Activated CD8-positive, alpha-beta memory T cell treated with anti-CD3 and anti-CD28 coated beads for 1 hour (primary cell): Measurements from ENCODE around the gene NRG2.

Experiments used
- DNase-seq, 2 donors: peaks; one replicate each; pipeline ENCODE4 v3.0.0-alpha.2; 2020; ENCODE audit warnings: low read depth in 1 of 2; ENCODE audit errors: extremely low read depth in 1 of 2

Gene NRG2

DNA sequence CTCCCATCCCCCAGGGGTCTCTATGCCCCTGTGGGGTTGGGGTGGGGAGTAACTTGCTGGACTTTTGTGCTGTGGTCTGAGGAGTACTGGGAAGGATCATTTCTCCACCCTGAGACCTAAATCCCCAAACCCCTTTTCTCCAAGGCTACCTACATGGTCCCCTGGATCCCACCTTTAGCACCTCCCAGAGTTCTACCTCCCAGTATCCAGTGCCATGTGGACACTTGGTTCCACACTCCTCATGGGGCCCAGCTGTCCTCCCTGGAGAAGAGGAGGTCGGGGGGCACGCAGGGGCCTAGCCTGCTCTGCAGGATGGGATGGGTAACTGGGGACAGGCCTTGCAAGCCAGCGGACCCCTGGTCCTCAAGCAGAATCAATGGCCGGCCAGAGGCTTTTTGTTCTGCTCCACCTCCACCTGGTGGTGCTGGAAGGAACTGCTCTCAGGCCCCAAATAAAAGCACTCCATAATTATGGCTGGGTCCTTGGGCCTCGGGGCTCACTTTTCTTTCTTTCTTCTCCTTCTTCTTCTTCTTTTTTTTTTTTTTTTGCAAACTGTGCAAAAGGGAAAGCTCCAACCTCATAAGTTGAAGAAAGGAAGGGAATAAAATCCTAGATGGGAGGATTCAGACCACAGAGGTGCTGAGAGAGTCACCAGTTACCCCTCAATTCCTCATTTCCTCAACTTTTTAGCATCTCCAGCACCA lies 179.1 kb downstream of the NRG2 start:
- peak in 1 of 2 donors; percentile 34 for DNase-seq

DNA sequence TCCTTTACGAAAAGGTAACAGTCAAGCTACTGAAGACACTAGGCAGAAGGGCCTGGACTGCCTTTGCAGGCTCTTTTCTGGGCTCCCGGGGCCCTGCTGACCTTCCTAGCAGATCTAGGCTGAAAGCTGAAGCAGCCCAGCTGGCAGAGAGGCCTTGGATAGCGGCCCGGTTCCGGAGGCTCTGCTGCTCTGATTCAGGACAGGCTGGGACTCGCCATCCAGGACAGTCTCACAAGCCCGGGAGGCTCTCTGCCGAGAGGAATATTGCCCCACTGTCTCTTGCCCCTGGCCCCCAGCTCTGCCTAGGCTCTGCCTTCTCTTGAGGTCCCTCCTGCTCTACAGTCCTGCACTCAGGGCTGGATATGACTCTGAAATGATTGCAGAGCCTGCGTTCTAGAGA lies 179.7 kb downstream of the NRG2 start:
- DNase-seq, result no peak

DNA sequence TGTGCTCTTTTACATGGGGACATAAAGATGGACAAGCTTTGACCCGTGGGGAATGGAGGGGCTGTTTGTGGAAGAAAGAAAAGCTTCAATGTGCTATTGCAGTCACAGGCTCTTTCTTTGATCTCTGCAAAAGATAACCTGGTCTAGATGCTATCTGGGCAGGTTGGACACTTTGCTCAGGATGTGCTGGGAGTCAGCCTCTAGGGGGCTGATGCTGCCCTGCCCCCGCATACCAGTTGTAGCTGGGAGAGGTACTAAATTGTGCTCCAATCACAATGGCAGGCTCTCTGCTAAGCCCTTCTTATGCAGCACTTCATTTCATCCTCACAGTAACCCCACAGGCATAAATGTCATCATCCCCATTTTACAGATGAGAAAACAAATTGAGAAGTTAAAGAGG lies 180.3 kb downstream of the NRG2 start:
- no peak for DNase-seq

DNA sequence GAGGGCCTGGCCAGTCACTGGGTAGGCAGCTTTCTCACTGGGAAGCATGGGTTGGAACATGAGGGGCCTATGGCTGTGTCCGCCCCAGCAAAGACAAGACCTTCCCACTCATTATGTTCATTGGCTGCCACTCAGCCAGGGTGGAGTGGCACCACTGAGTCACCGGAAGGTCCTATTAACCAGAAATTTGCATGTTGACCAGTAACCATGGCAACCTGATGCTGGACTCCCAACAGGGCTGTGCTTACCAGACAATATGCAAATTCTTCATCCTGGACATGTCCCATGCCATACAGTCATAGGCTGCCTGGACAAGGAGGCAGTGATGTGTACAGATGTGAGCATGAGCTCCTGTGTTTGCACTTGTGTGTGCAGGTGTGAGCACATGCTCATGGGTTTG lies 180.8 kb downstream of the NRG2 start:
- DNase-seq, result no peak

DNA sequence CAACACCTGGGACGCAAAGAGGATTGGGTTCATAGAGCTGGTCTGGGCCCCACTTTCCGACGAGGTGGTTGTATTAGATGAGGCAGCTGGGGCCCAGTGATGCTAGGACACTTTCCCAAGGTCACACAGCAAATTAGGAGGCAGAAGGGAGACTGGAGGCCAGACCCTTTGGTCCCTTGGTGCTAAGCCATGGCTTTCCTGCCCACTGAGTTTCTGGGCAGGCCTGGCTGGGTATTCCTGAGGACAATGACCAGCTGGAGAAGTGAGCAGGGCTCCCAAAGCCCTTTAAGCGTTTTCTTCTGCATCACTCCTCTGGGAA lies 181.3 kb downstream of the NRG2 start:
- DNase-seq, result no peak

DNA sequence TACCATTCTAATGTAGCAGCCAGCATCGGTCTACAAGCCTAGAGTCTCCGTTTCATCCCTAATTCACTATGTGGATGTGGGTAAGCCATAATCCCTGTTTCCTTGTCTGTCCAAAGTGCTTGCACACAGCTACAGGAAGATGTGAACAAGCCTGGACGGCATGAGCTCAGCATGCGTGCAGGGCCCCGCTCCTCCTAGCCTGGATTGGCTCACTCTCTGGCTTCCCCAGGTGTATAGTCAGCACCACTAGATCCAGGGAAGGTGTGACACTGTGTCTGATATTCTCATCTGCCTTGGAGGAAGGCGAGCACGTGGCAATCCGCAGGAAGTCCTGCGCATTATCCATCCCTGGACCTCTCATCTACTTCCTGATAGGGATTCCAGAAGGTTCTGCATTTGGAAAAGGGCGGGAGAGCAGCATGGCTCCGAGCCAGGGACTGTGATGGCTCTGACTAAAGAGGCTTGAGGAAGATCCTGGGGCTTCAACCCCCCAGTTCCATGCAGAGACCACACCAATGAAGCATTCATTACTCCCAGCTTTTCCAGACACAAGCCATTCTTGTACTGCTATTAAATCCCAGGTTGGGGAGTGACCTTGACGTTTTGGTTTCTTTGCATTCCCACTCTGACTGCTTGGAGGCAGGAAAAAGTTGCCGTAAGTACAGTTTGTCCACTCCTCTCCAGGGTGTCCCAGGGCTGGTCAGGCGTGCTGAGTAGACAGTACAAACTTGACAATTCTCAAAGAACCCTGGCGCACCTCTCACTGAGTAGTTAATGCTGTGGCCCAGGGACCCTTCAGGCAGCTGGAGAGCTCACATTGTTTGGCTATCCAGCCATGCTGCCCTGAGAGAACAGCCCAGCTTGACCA lies 181.8 kb downstream of the NRG2 start:
- no peak for DNase-seq

DNA sequence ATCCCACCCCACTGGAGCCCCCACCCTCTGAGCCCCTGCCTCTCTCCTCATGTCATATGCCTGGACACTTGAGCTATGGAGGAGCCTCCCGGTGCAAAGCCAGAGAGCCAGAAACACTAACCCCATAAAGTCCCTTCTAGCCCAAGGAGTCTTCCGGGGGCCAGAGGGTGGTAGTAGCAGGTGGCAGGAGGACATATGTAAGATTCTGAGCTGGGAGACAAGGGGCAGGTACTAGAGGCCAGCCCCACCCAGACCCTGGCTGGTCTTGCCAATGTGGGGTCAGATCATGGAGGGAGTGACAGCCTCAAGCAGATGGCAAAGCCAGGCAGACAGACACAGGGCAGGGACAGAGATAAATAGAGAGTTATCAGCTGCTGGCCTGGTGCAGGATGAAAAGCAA lies 184.1 kb downstream of the NRG2 start:
- DNase-seq, result no peak

DNA sequence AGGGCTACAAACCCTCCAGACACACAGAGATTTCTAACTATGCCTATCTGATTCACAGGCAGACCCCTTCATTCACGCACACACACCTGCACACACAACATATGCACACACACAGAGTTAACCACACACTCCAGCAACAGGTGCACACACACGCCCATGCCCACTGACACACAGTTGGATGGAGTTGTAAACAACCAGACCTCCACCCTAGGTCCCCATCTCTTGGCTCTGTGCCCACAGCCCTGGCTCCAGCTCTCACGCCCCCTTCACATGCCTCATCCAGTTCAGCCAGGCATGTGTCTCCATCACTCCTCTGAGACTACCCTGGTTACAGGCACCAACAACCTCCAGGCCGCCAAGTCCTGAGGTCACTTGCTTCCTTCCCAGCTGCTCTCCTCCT lies 186.4 kb downstream of the NRG2 start:
- no peak for DNase-seq

DNA sequence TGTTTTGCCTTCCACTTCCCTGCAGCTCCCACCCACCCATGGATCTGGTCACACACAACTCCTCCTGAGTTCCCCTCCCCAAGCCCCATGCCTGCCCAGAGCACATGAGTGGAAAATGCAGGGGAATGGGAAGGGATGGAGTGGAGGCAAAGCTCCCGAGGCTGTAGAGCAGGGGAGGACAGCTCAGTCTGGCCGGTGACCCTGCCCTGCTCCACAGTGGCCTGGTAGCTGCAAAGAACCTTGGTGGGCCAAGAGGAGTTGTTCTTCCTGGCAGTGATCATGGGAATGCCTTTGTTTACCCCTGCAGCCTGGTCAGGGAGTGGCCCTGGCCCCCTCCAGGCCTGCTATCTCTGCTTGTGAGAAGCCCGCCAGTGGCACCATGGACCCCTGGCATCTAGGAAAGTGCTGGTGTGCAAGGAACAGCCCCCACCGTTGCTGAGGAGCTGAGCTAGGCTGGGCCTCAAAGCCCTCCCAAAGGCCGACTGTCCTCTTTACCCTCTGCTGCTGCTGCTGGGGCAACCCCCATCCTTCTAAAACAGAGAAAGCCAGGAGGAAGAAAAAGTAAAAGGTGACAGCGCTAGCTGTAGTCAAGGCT lies 187.1 kb downstream of the NRG2 start:
- no peak for DNase-seq

DNA sequence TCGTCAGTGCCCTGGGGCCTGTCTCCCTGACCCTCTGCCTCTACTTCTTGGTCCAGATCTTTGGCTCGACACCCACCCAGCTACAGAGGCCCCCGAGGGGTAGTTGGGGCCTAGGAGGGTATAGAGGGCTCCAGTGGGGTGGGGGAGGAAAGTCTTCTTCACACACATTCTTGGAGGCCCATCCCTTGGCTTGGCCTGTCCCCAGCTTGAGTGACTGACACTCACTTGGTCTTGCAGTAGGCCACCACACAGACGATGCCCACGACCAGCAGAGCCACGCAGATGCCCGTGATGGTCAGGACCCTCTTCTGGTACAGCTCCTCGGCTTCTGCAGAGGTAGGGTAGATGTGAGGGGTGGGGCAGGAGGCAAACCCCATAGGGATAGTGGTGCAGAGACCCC lies 187.6 kb downstream of the NRG2 start:
- DNase-seq, result no peak

DNA sequence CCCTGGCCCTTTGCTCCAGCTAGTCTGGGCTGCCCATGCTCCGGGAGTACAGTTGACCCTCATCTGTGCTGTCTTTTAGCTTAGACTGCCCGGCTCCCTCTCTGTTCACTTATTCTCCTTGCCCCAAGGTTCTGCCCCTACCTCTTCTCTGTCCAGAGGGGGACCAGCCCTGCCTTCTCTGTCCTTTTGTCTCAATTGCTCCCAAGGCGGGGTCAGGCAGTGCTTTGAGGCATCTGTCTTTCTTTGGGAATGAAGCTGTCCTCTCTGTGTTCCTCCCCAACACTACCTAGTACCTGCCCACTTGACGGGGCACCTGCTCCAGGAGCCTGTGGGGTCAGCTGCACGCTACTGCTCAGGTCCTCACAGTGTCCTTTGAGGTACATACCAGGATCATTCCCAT lies 188.1 kb downstream of the NRG2 start:
- DNase-seq, result no peak

DNA sequence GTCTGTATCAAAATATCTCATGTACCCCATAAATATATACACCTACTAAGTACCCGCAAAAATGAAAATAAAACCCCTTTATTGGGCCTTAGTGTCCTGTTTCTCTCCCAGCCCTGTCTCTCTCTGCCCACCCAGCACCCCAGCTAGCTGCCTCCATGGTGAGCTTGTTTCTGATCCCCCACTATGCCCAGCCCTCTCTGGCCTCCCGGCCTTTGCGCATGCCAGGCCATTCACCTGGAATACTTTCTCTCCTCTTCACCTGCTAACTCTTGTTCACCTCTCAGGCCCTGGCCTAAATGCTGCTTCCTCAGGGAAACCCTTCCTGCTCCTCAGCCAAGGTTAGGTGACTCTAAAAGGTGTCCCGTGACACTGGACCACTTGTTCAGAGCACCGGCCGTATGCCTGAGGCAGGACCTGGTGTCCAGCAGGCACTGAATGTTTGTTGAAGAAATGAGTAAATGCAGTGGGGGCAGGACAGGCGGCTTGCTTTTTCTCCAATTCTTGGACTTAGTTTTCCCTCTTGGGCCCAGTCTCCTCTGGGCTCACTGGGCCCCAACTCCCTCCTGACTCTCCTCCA lies 189.0 kb downstream of the NRG2 start:
- DNase-seq, result no peak

DNA sequence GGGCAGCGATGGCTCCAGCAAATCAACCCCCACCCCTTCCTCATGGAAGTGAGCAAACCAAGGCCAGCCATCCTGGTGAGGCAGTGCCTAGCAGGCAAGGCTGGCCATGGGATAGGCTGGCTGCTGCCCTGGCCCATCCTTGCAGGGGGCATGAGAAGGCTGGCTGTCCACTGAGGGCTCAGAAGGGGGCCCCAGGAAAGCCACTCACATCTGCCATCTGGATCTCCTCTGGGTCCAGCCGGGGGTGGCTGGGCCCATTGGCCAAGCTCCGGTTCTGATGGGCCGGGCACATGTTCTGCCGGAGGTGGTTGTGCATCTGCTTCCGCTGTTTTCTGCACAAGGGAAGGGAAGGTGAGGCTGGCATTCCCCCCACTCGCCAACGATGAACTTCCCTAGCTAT lies 190.4 kb downstream of the NRG2 start:
- no peak for DNase-seq

DNA sequence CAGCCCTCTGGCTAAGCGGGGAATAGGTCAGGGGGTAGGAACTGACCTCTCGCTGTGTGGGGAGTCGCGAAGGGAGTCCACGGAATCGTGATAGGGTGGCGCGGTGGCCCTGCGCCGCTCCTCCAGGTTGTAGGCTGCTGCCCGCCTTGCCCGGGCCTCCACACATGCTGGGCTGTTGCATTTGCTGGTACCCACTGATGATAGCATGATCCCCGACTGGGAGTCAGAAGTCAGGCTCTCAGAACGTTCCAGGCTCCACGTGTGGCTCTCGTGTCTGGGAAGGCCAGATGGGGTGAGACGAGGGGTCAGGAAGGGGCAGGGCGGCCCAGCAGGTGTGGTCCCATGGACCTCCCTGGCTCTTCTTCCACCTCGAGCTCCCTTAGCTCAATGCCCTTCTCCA lies 191.5 kb downstream of the NRG2 start:
- DNase-seq, result no peak

DNA sequence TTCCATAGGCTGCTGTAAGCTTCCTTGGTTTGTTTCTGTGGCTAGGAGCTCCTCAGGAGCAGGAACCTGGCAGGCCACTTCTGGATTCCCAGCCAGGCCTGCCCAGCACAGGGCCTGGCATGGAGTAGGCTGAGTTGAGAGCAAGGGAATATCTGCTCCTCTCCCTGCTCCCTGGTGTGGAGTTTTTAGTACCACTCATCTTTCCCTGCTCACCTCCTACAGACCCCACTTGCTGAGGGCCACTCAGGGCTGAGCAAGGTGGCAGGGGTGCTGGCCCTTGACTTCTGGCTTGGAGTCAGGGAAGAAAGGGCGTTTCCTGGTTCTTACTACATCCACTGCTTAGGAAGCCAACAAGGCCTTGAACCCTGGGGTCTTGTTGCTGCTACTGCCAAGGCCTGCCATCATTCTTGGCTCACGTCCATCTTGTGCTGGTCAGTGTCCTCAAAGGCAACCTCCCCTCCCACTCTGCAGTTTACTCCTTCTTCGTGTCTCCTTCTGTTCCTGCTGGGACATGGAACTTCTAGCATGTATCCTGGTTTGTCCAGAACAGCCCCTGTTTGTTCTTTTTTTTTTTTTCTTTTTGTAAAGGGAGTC lies 192.6 kb downstream of the NRG2 start:
- no peak for DNase-seq

DNA sequence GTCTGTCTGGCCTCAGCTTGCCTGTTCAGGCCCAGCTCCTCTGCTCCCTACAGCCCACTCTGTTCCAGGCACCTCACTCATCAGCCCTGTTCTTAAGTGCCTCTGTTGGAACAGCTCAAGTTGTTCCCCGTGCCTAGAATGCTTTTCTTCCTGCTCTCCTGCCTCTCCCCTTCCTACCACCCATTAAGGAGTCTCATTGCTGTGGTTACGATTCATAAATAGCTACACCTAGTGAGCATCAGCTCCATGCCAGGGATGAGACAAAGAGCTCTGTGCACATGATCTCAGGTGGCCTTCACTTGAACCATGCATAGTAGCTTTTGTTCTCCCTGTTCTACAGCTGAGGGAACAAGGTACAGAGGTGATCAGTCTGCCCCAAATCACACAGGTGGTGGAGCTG lies 193.2 kb downstream of the NRG2 start:
- DNase-seq, result no peak

DNA sequence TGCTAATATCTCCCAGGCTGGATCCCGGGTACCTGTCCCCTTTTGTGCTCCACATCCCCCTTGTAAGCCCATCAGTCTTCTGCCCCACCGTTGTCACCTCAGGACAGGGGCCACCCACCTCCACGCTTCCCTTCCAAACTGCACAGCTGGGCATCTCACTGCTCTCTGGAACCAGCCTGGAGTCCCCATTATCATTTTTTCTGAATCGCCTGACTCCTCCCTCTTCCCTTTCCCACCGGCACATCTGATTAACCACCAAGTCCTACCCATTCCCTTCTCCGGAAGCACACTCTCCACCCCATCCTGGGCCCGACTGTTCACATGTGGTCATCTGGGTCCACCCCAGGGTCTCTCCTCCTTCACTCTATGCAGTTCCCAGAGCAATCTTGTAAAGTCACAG lies 193.6 kb downstream of the NRG2 start:
- DNase-seq, result no peak

DNA sequence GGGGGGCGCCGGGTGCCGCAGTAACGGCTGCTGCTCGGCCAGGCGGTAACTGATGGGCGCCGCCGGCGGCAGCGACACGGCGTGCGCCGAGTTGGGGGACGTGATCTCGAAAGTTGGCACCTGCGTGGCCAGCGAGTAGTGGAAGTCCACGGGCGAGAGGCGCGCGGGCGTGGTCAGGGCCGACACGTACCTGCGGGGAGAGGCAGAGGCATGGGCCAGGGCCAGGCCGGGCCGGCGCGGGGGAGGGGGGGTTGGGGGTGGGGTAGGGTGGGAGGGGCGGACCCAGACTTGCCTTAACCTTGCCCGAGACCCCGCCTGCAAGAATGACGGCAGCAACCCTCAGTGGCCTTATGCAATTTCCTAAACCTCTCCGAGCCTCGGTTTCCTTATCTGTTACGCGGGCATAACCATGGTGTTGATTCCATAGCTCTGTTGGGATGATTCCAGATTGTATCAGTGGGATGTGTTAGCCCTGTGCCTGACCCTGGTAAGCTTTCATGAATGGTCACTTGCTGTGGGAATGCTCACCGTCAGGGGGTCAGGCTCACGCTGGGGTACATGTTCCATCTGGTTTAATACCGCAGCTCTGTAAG lies 194.5 kb downstream of the NRG2 start:
- DNase-seq, result peak in 1 of 2 donors; percentile 13

DNA sequence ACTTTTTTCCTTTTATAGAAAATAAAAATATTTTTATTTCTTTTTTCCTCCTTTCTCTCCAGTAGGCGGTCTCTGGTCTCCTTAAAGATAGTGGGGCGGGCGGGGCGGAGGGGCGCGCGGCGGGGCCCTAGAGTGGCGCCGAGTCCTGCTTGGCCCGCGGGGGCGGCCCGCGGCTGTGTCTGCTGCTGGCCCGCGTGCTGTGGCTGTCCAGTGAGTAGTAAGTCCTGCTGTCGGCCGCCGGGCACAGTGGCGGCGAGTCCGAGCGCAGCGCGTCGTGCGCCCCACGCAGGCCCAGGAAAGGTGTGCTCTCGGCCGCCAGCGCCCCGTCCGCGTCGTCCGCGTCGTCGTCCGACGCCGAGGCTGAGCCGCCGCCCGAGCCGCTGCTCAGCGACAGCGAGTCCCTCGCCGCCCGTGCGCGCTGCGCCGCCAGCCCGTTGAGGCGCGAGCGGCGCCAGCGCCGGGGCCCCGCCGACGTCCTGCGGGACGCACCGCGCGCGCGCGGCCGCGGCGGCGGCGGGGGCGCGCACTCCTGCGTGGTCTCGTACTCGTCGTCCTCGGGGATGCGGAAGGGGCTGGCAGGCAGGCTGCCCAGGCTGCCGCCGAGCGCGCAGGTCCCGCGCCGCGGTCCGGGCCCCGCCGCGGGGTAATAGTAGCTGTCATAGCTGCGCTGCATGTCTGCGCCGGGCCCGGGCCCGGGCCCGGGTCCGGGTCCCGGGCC lies 195.2 kb downstream of the NRG2 start:
- peak; percentile 11 to 66 for DNase-seq

DNA sequence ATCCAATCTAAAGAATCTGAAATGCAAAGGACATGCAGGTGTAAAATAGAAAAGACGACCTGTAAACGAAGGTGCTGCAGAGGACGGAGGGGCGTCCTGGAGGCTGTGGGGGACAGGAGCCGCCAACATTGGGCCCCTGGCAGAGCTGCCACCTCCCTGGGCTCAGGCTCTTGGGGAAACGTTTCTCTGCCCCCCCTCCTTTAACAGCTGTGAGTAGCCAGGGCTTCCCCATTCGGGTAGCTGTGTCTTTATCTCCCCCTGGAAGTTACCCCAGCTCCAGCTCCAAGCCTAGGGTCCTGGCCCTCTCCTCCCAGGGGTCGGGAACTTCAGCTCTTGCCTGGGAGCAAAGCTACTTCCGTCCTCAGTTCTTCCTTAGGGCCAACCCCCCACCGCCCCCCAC lies 196.0 kb downstream of the NRG2 start:
- DNase-seq, result no peak
